ENCODE measurements around the gene POLR2F.

The POLR2F gene

GRCh38 chr22:37982938-37983859, 29.7 kb downstream of the POLR2F start:
- FAIRE-seq, result no peak

DNA sequence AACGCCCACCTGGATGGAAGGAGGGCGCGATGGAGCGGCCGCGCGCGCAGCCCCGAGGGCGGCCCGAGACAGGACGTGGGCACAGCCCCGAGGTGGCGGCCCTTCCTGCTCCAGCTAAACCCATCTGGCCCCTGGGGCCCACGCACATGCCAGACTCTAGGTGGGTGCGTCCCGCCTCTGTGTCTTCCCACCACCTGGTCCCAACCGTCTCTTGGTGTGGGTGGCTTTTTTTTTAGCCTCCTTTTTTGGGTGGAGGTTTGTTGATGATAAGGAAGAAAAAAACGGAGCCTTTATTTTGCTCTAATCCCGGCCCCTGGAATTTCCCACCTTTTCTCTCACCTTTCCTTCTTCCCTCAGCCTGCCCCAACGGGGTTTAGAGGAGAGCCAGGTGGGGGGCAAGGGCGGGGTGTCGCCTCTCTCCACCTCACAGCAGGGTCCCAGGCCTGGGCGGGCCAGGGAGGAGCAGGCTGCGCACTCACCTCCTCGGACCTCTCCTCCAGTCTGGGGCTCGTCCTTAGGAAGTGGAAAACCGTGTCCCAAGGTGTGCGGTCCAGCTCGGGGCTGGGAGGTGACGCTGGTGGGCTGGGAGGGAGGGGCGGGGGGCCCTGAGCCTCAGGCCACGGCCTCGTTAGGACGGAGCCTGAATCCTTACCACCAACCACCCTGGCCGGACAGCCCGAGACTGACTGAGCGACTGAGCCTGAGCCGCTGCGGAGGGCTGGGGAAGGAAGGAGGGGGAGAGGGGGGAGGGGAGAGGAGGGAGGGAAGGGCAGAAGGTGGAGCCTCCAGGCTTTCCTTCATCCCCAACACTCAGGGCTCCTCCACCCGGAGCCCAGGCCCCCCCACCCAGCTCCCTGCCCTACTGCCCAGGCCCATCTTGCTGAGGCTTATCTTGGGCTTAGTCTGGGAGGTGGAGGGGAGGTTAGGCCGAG, 30.6 kb downstream of the POLR2F start, which contains the start of gene SOX10:
Gene SOX10, minus strand, starts transcription at position 696 of the 932 bp plus-strand sequence. CDS start 771 bp downstream, outside the sequence.
- FAIRE-seq, result no peak

GRCh38 chr22:37985050-37985585, 31.6 kb downstream of the POLR2F start:
- FAIRE-seq, result no peak

DNA sequence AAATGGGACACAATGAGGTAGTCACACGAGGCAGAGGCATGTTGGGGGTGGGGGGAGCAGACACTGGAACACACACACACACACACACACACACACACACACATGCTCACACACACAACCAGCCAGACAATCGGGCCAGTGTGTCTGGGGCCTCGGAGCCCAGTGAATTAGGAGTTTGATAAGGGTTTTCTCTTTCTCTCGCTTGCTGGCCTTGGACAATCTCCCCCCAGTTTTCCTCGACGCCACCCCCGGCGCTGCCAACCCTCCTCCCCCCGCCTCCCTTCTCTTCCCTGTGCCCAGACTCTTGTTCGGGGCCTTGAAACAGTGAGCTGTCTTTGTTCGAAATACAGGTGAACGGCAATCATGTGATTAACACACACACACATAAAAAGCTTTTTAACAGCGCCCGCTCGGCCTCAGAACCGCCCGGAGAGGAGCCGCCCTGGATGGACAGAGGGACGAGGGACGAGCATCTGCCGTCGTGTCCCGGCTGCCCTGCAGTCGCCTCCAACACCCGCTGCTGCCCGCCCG, 32.3 kb downstream of the POLR2F start:
- FAIRE-seq, result no peak

DNA sequence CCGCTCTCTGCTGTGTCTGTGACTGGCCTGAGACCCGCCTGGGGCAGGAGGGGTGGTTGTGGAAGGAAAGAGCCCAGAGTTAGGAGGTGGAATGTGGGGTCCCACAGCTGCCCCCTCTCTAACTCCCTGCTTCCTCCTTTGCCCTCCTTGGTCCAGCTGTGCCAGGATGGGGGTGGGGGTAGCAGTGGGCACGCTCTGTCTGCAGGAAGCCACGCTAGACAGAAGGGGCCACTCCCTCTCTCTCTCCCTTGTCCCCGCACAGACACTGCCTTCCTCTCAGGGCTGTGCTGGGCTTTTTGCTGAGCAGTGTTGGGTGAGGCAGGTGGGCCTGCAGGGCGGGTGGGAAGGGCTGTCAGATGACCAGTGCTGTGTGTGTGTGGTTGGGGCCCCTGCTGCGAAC, 32.9 kb downstream of the POLR2F start:
- no peak for FAIRE-seq

DNA sequence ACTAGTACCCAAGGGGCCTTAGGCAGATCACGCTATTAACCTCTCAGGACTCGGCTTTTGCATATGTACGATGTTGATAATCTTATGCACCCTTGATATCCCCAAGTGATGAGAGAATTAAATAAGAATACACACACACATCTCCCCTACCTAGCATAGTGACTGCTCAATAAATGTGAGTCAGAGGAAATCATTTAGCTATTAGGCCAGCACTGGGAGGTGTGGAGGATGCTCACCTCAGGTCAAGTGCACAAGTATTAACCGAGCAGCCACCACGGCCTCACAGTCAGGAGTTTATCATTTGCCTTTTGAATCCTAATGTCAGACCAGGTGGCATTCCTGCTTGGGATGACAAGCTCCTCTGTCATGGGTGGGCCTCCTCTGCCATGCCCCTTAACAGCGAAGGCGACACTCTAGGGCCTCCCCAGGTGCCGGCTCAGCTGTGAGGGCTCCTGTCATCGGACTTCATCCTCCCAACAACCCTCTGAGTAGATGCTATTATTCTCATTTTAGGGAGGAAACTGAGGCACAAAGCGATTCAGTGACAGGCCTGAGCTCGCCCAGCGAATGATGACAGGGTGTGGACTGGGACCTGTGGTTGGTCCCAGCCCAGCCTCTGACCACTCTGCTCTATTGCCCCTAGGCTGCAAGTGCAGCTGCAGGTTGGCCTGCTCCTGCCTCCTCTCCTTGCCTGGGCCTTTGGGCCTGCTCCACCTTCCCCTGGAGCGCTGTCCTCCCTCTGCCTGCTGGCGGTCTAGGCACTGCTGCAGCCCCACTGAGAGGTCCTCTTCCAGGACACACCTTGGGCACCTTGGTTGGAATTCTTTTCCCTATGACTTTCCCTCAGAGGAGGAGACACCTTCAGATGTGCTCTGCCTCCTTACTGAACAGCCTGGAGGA, 35.9 kb downstream of the POLR2F start:
- FAIRE-seq, result no peak

DNA sequence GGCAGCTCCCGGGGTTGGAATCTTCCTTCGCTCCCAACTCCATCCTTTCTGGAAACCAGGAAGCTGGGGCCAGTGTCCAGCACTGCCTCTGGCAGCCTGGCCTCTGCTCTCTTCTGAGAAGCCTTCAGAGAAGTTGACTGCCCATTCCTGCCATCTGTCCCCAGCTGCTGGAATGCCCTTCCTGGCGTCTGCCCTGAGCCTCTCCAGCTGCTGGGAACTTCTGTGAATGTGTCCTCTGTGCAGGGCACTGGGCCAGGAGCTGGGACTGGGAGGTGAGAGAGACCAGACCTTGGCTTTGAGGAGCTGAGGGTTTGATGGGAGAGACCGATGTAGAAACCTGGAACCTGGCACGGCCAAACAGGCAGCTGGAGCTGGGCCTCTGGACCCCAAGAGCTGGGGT, 36.8 kb downstream of the POLR2F start:
- no peak for FAIRE-seq

GRCh38 chr22:37990862-37991261, 37.4 kb downstream of the POLR2F start:
- no peak for FAIRE-seq

DNA sequence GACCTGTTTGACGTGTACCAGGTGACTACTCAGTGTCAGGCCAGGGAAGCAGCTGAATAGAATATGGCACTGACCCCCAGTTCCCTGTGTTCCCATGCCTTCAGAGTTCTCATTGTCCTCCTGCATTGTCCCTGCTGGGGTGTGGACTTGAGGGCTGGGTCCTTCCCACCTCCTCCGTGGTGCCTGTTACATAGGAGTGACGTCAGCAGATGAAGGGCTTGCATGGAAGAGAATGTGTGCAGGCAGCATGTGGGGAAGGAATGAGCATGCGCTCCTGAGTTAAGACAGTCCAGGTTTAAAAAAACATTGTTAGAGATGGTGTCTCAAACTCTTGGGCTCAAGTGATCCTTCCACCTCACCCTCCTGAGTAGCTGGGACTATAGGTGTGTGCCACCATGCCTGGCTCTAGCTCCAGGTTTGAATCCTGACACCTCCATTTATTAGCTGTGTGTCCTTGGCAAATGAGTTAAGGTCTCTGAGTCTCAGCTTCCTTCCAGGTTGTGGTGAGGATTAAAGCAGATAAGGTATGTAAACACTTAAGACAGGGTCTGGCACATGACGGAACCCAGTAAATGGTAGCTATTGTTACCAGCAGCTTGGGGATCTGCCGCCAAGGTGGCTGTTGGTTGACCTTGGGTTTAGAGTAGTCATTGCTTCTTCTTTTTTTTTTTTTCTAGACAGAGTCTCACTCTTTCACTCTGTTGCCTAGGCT, 38.4 kb downstream of the POLR2F start:
- no peak for FAIRE-seq

- no peak for FAIRE-seq
Measured at GRCh38 chr22:37994049-37994448, 40.5 kb downstream of the POLR2F start.

GRCh38 chr22:37994982-37995381, 41.5 kb downstream of the POLR2F start:
- FAIRE-seq, result no peak

- no peak for FAIRE-seq
Measured at GRCh38 chr22:37995460-37995859, 42.0 kb downstream of the POLR2F start.

- FAIRE-seq, result no peak
Measured at GRCh38 chr22:37996079-37996478, 42.6 kb downstream of the POLR2F start.

GRCh38 chr22:37996515-37997246, 43.2 kb downstream of the POLR2F start:
- FAIRE-seq, result no peak

DNA sequence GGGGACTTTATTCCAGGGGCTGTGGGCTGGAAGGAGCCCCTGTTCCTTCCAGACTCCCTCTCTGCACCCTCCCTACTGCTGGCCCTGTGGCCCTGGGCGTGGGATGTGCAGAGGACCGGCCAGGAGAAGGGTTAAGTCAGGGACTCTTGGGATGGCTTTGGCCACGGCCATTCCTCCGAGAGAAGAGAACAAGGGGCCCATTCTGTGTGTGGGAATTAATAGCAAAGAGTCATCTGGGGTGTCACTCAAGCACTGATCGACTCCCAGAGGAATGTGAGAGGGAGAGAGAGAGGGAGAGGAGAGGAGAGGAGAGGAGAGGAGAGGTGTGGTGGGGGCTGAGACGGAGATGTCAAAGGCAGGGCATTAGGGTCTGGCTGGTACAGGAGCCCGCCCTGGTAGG, 45.0 kb downstream of the POLR2F start:
- FAIRE-seq, result no peak

DNA sequence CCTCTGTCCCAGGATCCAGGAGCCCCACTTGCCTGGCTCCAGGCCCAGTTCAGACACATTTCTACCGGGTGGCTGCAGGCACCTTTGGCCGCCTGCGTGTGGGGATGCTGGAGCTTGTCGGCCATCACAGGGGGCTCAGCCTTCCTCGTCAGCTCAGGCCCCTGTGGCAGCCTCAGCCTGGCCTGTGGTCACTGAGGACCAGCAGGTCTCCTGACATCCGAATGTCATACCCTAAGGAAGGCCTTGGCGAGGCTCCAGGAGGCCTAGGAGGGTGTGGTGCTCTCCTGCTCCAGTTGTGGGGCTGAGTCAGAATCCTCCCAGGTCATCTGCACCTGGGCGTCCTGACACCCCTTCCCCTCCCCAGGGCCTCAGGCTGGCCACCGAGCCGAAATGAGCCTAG, 45.7 kb downstream of the POLR2F start:
- FAIRE-seq, result no peak

DNA sequence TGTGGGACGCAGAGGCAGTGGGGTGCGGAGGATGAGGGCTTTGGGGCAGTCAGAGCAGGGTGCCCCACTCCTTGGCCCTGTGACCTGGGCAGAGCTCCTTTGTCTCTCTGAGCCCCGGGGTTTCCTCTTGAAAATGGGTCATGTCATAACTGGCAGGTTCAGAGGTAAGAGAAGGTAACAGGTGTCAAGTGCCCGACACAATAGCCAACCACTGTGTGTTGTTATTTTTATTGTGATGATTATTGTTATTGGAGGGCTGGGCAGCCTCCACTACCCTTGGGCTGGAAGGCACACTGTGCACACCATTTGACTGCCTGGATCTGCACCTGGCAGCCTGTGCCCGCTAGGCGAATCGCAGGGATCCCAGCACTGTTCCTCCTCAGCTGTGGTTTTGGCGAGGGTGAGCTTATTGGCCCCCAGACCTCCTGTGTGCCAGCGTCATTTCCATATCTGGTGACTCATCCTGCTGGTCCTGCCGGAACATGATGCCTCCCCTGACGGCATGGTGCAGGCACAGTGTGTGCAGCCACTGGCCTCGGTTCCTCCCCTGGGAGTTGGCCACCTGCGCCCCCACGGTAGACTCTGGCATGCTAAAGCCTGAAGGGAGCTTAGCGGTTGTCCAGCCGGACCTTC, 46.3 kb downstream of the POLR2F start:
- no peak for FAIRE-seq

GRCh38 chr22:38005943-38006342, 52.4 kb downstream of the POLR2F start:
- no peak for FAIRE-seq

DNA sequence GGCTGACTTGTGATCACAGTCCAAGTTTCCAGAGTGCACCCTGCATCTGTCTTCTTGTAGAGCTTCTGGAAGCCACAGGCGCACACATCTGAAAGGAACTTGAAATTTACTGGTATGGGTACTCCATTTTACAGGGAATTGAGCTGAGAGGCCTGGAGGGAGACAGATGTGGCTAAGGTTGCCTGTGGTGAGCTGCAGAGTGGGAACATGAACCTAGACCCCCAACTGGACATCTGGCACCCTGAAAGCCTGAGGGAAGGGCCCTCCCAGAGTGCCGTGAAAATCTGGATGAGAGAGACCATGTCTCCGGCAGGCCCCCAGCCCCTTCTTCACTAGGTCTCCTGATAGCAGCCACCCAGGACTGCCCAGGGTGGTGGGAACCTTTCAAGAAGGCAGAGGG, 53.4 kb downstream of the POLR2F start:
- no peak for FAIRE-seq

Data from endometrium (tissue), 2 donors.